Stimulated activated naive CD8-positive, alpha-beta T cell treated with anti-CD3 and anti-CD28 coated beads, Interleukin-15, Interleukin-2, amounts not matched to agents 100 U/mL and 50 U/mL, for 24 hours (primary cell): ENCODE measurements around the gene GPR25.

Experiments
- ATAC-seq: fragments of 150-1000 bp; cut with Tn5 transposase; one replicate; pipeline ENCODE4 v1.10.0; 2021
- DNase-seq: peaks from one replicate; pipeline ENCODE4 v3.0.0; 2021

The GPR25 gene

DNA sequence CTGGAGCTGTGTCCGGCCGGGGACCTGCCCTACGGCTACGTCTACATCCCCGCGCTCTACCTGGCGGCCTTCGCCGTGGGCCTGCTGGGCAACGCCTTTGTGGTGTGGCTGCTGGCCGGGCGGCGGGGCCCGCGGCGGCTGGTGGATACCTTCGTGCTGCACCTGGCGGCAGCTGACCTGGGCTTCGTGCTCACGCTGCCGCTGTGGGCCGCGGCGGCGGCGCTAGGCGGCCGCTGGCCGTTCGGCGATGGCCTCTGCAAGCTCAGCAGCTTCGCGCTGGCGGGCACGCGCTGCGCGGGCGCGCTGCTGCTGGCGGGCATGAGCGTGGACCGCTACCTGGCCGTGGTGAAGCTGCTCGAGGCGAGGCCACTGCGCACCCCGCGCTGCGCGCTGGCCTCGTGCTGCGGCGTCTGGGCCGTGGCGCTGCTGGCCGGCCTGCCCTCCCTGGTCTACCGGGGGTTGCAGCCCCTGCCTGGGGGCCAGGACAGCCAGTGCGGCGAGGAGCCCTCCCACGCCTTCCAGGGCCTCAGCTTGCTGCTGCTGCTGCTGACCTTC, 412 bp downstream of the GPR25 start:
- no peak for DNase-seq
- ATAC-seq: no peak

DNA sequence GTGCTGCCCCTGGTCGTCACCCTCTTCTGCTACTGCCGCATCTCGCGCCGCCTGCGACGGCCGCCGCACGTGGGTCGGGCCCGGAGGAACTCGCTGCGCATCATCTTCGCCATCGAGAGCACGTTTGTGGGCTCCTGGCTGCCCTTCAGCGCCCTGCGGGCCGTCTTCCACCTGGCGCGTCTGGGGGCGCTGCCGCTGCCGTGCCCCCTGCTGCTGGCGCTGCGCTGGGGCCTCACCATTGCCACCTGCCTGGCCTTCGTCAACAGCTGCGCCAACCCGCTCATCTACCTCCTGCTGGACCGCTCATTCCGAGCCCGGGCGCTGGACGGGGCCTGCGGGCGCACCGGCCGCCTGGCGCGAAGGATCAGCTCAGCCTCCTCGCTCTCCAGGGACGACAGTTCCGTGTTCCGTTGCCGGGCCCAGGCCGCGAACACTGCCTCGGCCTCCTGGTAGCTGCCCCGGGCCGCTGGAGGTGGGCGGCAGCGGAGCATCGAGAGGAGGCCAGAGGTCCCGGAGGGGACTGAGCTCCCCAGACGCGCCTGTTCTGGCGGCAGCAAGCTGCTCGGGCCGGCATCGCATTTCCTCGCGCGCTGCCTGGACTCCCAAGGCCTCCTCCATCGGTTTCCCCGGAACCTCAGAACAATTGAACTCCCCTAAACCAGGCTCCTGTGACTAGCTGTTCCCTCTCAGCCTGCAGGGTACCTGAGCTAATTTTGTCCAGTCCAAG, 1.1 kb downstream of the GPR25 start:
- DNase-seq: no peak
- ATAC-seq: no peak

DNA sequence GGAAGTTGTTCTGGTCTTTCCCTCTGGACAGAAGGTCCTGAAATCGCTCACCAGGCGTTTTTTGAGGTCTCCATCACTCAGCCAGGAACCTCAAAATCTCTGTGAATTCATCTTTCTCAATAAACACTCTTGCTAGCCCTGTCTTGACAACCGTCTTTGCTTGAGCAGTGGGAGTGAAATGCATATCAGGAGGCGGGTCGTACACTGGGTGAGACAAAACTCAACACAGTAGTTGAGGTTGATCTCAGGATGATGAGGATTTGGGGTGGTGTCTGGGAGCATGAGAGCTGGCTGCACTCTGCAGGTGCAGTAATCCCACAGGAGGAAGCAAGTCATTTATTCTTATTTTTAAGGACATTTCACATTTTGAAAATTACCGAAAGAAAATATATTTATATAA, 1.9 kb downstream of the GPR25 start:
- DNase-seq (no peak), ATAC-seq (no peak)

DNA sequence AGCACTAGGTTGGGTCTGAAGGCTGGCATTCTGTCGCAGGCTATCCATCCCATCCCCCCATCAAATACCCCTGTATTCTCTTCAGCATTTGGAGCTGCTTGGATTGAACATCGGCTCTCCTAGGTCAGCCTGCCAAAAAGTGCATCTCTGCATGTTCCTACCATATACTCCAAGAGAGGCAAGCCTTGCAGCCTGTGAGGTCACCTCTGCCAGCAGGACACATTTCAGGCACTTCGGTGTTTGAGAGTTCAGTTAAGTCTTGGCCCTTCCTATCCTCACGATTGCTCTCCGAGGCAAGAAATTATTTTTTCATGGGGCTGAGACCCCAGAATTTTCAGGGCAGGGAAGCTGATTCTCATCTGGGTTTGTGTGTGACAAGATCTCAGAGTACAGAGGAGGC, 2.6 kb downstream of the GPR25 start:
- no peak for ATAC-seq
- no peak for DNase-seq

DNA sequence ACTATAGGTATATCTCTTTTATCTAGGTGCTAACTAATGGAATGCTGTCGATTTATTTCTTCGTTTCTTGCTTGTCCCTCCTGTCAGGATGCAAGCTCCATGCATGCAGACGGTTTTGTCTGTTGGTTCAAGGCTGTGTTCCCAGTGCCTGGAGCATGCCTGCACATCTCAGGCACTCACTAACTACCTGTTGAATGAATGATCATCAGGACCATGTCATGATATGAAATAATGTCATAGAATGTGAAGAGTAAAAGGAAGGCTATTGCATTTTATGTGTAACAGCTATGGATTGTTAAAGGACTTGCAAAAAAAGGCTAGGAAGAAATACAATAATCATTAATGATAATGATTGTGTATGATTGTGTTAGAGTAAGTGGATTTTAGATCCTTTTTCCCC, 4.2 kb downstream of the GPR25 start:
- ATAC-seq (no peak), DNase-seq (no peak)

DNA sequence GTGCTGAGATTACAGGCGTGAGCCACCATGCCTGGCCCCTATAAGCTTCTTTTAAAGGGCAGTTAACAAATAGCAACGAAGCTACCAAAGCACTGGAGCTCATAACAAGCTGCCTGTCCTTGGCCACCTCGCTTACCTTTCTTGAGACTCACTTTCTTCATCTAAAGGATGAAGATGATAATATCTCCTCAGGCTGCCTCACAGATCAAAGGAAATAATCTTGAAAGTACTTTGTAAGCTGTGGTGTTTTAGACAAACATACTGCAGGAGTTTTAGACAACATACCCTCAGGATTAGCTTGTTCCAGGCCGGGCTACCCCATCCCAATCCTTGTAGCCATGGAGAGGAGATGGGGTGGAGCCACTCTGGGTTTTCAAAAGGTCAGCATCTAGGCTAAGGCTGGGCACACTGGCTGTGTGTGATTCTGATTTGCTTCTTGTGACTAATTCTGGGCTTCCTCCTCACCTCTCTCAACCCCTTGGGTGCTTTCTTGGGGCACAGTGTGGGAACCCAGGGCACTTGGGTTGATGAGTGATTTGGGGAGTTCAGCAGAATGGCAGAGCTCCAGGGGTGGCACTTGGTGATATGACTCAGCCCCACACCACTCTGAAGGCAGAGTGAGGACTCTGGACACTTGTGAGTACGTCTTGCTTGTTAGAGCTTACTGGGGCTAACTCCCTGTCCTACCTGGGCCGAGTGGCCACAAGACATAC, 5.2 kb downstream of the GPR25 start:
- peak; percentile 89 for ATAC-seq

DNA sequence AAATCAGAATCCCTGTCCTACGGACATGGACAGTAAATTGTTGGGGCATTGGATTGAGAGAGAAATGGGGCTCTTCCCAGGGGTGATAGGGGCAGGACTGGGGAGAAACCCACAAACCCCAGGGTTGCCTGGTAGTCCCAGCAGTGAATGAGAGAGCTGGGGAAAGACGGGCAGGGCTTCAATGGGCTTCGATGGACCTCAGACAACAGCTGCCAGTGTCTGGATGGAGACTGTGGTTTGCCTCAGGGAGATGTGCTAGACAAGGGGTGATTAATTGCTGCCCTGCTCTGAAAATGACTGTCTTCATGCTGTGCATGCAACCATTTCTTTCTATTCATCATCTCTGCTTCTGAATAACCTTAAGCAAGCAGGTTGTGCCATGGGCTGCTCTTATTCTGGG, 7.4 kb downstream of the GPR25 start:
- DNase-seq (no peak), ATAC-seq (peak; percentile 76)

More for the DNA sequence above, 5.2 kb downstream of the GPR25 start:
- DNase-seq: peak; percentile 62

DNA sequence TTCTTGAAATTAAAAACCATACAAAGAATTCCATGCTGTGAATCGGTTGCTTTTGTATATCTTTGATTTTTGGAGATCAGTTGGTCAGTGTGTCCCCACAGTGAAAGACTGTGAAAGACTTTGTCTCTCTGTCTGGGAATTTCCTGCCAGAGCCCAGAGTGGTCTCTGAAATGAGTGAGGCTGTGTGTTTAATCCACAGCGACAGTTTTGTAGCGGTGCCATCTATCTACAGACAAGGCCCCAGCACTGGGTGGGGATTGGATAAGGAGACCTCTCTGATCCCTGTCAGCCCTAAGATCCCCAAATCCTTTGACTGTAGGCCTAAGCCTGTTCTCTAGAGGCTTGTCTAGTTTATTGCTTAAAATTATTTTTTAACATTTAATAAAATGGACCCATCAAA, 10.3 kb downstream of the GPR25 start:
- ATAC-seq (no peak), DNase-seq (no peak)

DNA sequence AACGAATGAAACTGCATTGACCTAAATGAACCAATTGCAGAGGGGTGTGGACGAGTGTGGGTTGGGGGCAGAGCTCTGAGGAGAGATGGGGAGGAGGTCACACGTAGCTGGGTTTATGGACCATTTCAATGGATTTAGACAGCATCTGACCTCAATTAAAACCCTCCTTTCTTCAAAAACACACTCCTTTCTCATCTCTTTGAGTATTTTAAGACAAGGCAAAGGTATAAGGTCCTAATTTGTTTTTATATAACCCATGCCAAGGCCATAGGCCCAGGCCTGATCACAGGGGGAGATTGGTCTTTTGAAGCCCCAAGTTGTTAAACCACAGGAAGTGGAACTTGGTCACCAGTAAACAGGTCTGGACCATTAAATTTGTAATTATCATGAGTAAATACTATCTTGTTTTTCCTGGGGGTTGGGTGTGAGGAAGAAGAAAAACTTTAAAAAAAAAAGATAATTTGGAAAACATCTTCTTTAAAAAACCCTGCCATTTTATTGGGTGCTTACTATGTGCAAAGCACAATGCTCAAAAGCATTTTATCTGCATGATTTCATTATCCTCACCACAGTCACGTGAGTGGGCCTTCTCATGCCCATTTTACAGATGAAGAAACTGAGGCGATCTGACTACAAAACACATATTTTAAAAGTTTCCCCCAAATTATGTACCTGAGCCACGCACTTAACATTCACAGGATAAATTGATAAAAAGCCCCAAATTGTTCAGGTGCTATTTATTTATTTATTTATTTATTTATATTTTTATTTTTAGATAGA, 13.0 kb downstream of the GPR25 start:
- DNase-seq: no peak
- ATAC-seq: no peak

DNA sequence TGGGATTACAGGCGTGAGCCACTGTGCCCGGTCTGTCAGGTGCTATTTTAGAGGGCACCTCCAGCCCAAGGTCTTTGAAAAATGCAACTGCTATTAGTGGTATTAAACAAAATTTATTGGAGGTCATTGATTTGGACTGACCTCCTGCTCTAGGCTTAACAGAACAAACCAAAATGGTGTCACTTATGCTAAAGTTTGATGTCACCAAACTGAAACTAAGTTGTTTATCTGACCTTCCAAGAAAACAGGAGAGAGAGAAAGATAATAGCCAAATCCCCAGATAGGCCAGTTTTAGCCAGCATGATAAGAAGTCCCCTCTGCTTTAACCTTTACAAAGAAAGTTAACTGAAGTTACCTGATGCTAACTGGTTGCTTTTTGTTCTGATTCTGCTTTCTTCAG, 13.8 kb downstream of the GPR25 start:
- ATAC-seq (no peak), DNase-seq (no peak)

DNA sequence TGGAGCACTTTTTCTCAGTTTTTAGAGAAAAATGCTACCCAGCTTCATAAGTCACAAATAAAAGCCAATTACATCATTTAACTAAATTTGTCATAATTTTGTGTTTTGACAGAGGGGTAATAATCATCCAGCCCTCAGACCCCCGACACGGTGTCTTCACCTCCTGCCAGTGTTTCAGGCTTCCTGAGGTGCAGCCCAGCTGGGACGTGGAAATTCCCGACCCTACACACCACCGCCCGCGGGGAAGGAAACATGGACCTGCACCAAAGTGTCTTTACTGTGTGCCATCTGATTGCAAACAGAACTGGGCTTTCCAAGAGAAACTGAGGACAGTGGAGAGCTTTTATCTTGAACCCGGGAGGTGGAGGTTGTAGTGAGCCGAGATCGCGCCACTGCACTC, 14.3 kb downstream of the GPR25 start:
- DNase-seq (no peak), ATAC-seq (no peak)

DNA sequence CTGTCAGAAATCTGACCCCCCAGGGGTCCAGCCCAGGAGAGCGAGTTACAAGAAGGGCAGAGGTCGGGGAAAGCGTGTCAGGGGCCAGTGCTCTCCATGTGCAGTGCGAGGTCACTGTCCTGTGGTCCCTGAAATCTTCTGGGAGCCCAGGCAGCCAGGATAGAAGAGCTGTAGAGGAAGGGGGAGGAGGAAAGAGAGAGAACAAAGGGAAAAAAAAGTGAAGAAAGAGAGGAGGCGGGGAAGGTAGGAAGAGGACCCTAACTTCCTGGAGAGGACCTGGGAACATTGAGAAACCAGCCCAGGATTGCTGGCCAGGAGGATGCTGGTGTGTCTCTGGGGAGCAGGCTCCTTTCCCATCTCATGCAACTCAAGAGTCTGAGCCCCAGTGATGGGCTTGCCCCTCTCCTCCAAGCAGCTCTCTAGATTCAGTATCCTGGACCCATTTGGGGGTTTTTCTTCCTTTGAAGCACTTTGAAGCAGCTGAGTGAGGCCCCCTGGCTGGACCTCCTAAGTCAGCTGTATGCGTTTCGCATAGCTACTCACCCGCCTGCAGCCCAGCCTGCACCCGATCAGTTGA, 15.1 kb downstream of the GPR25 start:
- no peak for ATAC-seq
- DNase-seq: no peak

DNA sequence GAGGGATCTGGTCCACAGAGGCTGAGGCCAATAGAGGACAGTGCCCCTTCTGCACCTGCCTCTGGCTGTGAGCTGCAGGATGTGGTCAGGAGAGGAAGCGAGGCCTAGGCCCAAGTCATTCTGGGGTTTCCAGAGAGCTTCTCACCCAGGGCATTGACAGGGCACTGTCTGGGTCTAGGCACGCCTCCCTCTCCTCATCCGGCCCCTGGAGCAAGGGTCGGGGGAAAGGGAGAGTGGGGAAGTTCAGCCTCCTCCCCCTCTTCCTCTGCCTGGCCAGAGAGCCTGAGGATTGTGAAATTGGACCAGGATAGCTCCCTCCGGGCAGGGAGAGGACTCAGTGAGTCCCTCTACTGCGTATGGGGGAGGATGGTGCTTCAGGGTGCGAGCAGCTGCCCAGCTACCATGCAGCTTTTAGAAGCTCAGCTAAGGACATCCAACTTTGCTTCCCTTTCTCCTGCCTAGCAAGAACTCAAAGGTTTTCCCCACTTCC, 15.6 kb downstream of the GPR25 start:
- DNase-seq (peak; percentile 69), ATAC-seq (peak; percentile 85)

DNA sequence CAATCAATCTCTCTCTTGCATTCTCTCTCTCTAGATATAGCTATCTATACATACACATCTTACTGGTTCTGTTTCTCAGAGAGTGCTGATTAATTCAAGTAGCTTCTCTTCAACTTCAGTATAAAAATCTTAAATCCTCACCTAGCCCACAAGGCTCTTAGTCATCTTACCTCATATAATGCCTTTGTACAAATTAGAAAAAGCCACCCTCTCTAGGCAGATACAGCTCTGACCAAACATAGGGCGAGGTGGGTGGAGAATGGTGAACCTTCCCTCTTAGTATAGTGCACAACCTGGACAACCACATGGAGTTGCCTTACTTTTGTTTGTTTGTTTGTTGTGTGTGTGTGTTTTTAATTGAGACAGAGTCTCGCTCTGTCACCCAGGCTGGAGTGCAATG, 16.8 kb downstream of the GPR25 start:
- DNase-seq: peak; percentile 38
- peak; percentile 84 for ATAC-seq

DNA sequence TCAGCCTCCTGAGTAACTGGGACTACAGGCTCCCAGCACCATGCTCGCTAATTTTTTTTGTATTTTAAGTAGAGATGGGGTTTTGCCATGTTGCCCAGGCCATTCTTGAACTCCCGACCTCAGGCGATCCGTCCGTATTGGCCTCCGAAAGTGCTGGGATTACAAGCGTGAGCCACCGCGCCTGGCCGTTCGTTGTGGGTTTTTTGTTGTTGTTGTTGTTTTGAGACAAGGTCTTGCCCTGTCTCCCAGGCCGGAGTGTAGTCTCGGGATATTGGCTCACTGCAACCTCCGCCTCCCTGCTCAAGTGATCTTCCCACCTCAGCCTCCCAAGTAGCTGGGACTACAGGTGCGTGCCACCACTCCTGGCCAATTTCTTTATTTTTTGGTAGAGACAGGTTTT, 17.2 kb downstream of the GPR25 start:
- ATAC-seq: no peak
- DNase-seq: no peak

DNA sequence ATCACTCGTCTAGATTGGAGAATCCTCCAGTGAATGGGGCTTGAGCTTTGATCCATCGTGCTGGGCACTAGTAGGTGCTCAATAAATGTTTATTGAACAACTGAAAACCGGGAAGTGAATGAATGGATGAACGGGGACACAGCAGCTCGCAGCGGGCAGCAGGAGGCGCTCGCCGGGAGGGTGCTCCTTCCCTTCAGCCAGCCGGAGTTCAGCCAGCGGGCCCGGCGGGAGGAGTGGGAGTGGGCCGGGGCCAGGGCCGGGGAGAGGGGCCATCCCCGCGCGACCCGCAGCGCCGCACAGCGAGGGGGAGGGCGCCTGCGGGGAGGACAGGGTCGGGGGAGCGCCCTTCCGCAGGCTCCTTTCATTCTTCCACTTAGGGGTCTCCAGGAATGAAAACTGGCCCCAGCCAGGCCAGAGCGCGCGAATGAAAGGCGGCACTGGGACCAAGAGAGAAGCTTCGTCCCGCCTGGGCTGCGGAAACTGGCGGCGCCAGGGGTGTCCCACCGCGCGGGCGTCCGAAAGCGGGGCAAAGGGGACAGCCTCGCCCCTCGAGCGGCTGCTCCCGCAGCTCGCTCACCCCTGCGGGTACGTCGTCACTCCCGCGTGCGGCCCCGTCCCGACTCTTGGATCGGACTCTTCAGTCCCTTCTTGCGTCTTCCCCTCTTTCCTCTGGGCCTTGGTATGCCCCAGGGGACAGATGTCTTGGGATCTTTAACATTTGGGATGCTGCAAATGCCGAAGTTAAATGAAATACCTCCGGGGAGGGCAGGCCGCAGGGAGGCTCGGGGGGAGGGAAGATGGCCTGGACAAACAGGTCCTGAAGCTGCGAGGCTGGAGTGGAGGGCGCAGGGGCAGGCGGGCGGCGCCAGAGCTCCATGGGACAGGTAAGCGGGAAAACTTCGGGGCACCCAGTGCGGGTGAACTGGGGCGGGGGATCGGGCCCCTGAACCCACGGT, 18.3 kb downstream of the GPR25 start:
- ATAC-seq: no peak

DNA sequence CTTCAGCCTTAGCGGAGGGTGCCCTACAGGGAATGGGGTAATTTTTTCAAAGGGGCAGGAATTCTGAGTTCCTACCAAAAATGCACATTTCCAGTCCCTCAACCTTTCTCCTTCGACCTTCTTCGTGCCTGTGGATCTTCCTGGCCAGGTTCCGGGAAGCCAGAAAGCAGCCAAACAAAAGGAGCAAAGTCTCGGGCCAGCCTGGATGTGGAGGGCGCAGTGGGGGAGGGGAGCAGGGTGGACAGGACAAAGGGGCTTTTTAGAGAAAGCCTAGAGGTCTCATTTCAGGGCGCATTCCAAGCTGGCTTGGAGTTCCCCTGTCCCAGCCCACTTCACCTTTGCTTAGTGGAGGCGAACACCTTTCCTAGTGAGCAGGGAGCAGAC, 19.0 kb downstream of the GPR25 start:
- DNase-seq (no peak), ATAC-seq (no peak)

More for the DNA sequence above, 18.3 kb downstream of the GPR25 start:
- peak; percentile 26 for DNase-seq

DNA sequence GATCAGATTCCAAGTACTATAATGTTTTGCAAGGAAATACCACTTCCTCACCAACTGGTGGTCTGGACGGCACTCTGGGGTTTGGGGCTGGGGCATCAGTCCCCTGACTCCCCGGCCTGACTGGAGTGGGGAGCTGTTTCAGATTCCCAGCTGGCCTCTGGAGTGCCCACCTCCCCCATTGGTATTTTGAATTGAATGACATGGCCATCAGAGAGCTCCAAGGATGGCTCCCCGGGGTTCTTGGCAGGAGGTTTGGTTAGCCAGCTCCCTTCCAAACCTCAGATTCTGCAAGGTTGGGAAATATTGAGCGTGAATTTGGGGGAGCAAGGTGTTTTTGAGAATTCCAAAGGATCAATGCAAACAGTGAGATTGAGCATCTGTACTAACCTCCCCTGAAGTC, 19.8 kb downstream of the GPR25 start:
- no peak for ATAC-seq
- DNase-seq: no peak

DNA sequence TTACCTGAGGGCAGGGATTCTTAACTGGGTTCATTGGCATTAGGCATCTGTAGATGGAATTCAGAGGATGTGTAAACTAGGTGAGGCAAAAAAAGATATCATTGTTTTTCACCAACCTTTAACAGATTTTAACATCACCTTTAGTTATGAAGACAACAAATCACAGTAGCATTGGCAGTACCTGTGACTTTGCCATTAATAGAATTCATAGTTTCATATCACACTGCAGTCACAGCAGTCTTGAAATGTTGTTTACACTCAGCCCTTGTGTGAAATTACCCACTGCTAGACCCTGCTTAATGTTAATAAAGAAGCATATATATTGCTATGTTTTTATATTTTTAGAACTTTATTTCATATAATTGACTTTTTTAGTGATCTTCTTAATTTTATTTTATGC, 20.2 kb downstream of the GPR25 start:
- ATAC-seq (no peak), DNase-seq (no peak)

DNA sequence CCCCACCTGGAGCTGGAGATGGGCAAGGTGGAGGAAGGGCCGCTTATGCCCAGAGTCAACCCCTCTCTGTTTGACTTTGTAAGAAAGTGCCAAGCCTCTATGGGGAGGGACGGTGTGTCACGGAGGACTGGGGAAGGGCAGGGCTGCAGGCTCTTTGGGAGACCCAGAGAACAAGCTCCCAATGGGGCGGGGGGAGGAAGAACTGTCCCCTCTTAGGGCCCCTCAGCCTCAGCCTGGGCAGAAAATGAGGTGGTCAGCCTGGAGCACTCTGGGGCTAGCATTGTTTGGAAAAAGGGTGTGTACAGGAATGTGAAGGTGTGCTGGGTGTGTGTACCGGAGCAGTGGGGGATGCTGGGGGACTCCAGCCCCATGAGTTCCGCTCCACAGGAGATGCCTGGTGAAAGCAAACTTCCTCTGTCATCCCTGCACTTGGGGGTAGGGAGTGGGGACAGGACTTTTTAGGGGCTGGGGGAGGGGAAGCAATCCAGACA, 20.7 kb downstream of the GPR25 start:
- no peak for ATAC-seq
- DNase-seq: no peak
